BE2C (cell line): ENCODE data around the gene CBLIF.
A peak's percentile ranks its signal among the peaks of the same experiment; 100 is the strongest.

ENCODE experiments used
- DNase-seq: peaks from one replicate; pipeline ENCODE4 v3.0.0-alpha.2; 2020
- H3K27me3 ChIP-seq: fragments of 250-450 bp; sonication (Bioruptor Pico); 2 replicates; pipeline ENCODE4 v1.5.1; 2020; ENCODE audit warnings: mild to moderate bottlenecking
- H3K36me3 ChIP-seq: fragments of 250-450 bp; sonication (Bioruptor Pico); 2 replicates; pipeline ENCODE4 v1.5.1; 2020; ENCODE audit warnings: mild to moderate bottlenecking
- H3K4me1 ChIP-seq: fragments of 250-450 bp; sonication (Bioruptor Pico); 2 replicates; pipeline ENCODE4 v1.5.1; 2020
- H3K4me3 ChIP-seq: 2 replicates; pipeline ENCODE4 v1.5.1; 2011; ENCODE audit warnings: low read depth, low read length
- H3K9me3 ChIP-seq: fragments of 250-450 bp; sonication (Bioruptor Pico); 2 replicates; pipeline ENCODE4 v1.5.1; 2020
- TF ChIP-seq, protein P1 (sequence below): IDR thresholded peaks from 2 replicates; pipeline ENCODE4 v1.5.1; 2012; ENCODE audit warnings: mild to moderate bottlenecking, low read depth, low read length

Gene CBLIF

GRCh38 chr11:59813364-59813763, 31.9 kb downstream of the CBLIF start:
- TF ChIP-seq, protein P1, sequence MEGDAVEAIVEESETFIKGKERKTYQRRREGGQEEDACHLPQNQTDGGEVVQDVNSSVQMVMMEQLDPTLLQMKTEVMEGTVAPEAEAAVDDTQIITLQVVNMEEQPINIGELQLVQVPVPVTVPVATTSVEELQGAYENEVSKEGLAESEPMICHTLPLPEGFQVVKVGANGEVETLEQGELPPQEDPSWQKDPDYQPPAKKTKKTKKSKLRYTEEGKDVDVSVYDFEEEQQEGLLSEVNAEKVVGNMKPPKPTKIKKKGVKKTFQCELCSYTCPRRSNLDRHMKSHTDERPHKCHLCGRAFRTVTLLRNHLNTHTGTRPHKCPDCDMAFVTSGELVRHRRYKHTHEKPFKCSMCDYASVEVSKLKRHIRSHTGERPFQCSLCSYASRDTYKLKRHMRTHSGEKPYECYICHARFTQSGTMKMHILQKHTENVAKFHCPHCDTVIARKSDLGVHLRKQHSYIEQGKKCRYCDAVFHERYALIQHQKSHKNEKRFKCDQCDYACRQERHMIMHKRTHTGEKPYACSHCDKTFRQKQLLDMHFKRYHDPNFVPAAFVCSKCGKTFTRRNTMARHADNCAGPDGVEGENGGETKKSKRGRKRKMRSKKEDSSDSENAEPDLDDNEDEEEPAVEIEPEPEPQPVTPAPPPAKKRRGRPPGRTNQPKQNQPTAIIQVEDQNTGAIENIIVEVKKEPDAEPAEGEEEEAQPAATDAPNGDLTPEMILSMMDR, result no peak
- Histone ChIP-seq H3K36me3 (no peaks in the 10 kb centered on the region), H3K4me3 (no peak overlapping the region), H3K27me3 (no peaks in the 10 kb centered on the region), H3K4me1 (no peaks in the 10 kb centered on the region), H3K9me3 (no peaks in the 10 kb centered on the region; the same call in 1 of the 2 replicates)
- no peak for DNase-seq

GRCh38 chr11:59812220-59812619, 33.1 kb downstream of the CBLIF start:
- no peak for DNase-seq
- H3K36me3 ChIP-seq, result no peaks in the 10 kb centered on the region
- no peaks in the 10 kb centered on the region; the same call in 1 of the 2 replicates for H3K9me3 ChIP-seq
- no peaks in the 10 kb centered on the region for H3K27me3 ChIP-seq
- H3K4me3 ChIP-seq, result no peak overlapping the region
- TF ChIP-seq, protein P1, result no peak
- H3K4me1 ChIP-seq, result no peaks in the 10 kb centered on the region

DNA sequence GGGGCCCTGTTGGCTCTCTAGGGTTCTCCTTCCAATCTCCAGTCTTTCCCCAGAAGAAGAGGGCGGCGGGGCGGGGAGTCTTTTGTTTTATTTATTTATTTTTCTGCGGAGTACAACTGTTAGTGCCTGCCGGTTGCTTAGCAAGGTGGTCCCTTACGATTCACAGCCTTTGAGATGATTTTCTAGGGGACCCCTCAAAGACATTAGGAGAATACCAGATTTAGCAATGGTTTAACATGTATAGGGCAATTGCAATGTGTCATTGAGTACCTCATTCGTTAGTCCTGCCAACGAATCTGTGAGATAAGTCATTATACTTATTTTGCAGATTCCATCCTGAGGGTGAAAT, 34.4 kb downstream of the CBLIF start:
- Histone ChIP-seq H3K27me3 (no peaks in the 10 kb centered on the region), H3K4me3 (peak overlapping the region; percentile 89), H3K36me3 (no peaks in the 10 kb centered on the region), H3K9me3 (no peaks in the 10 kb centered on the region; the same call in 1 of the 2 replicates), H3K4me1 (no peaks in the 10 kb centered on the region)
- TF ChIP-seq, protein P1, result no peak
- no peak for DNase-seq

GRCh38 chr11:59810189-59810910, 34.9 kb downstream of the CBLIF start, which contains the start of gene MRPL16:
MRPL16 (minus strand) TSS chr11:59810778; CDS start chr11:59810658, 120 bp downstream.
- no peaks in the 10 kb centered on the region; the same call in 1 of the 2 replicates for H3K9me3 ChIP-seq
- TF ChIP-seq, protein P1, result no peak
- H3K4me3 ChIP-seq, result peak within 1 kb of the TSS; percentile 89
- H3K36me3 ChIP-seq, result no peaks in the 10 kb centered on the region
- no peaks in the 10 kb centered on the region for H3K4me1 ChIP-seq
- no peaks in the 10 kb centered on the region for H3K27me3 ChIP-seq
- DNase-seq, result peak; percentile 76

- H3K4me1 ChIP-seq, result no peaks in the 10 kb centered on the region
- no peak overlapping the region for H3K4me3 ChIP-seq
- no peaks in the 10 kb centered on the region for H3K27me3 ChIP-seq
- TF ChIP-seq, protein P1, result no peak
- no peak for DNase-seq
- no peaks in the 10 kb centered on the region for H3K36me3 ChIP-seq
- no peaks in the 10 kb centered on the region; the same call in 1 of the 2 replicates for H3K9me3 ChIP-seq
These were observed 38.2 kb downstream of the CBLIF start for GRCh38 chr11:59807047-59807610.

GRCh38 chr11:59804061-59804460, 41.2 kb downstream of the CBLIF start:
- Histone ChIP-seq H3K36me3 (no peaks in the 10 kb centered on the region), H3K4me3 (no peak overlapping the region)
- TF ChIP-seq, protein P1, result no peak

More at GRCh38 chr11:59804061-59804460, 41.2 kb downstream of the CBLIF start:
- Histone ChIP-seq H3K4me1 (no peaks in the 10 kb centered on the region), H3K27me3 (no peaks in the 10 kb centered on the region), H3K9me3 (no peaks in the 10 kb centered on the region)
- DNase-seq, result no peak
